ENCODE measurements around the gene NOP14.

NOP14 gene

GRCh38 chr4:2915789-2916188, 47.4 kb downstream of the NOP14 start:
- DNase-seq (ENCODE audit: low read depth in 1 of 2, low spot score in 1 of 2): no peak

DNA sequence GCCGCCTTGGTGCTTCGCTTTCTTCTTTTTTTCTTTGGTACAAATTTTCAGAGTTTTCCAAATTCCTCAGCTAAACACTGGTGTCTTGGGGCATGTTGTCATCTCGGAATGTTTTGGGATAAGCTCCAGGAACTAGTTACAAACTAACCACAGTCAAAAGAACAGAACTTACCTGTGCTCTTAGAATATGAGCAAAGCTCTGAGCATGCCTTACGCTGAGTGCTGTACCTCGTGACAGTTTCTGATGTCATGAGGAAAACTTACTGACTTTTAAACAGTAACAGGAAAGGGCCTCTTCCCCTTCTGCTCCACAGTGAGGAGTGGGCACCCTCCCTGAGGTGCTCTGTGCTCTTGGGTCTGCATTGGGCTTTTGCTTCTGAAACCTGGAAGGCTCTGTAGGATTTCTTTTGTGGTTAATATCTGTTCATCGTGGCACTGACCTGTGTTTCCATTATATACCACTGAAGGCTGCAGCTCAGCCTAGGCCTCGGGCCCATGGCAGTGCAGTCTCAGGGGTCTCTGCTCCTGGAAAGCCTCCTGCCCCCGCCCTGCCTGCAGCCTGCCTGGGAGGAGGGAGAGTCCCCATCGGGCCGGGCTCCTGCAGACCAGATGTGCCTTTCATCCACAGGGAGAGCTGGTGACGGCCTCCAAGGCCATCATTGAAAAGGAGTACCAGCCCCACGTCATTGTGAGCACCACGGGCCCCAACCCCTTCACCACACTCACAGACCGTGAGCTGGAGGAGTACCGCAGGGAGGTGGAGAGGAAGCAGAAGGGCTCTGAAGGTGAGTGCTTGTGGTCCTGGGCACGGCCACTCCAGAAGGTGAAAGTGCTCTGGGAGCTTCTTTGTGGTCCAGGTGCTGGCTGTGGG, 48.7 kb downstream of the NOP14 start:
- no peak for DNase-seq (ENCODE audit: low read depth in 1 of 2, low spot score in 1 of 2)

DNA sequence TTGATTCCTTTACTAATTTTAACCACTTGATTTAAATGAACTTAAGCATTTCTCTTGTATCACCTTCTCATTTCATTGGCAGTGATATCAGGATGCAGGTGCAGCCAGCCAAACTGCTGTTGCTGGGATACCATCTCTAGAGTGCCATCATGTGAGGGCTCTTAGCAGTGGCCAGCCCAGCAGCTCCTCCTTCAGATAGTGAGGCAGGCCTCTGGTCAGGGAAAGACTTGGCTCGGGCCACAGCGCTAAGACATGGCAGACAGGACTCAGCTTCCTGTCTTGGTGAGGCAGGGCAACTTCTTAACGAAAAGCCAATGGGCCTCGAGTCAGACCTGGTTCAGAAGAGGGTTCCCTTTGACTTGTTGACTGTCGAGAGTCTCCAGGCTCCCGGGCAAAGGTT, 50.0 kb downstream of the NOP14 start:
- no peak for DNase-seq (ENCODE audit: low read depth in 1 of 2, low spot score in 1 of 2)

DNA sequence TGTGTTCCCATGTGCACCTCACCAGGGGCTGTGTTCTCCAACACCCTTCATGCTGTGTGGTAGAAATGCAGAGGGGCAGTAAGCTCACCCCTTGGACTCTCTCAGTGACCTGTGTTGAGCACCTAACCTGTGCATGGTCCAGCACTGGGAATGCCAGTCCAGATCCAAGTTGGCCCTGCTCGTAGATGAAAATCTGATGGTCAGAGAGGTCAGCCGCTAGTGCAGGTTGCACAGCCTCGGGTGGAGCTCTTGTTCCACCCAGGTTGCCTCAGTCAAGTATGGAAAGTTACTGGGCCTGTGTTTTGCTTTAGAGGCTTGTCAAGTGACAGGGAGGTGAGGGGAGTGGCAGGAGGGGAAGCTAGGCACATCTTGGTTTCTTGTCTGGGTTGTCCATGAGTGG, 51.3 kb downstream of the NOP14 start:
- no peak for DNase-seq (ENCODE audit: low read depth in 1 of 2, low spot score in 1 of 2)

GRCh38 chr4:2910409-2910808, 52.8 kb downstream of the NOP14 start:
- DNase-seq (ENCODE audit: low read depth in 1 of 2, low spot score in 1 of 2): no peak

DNA sequence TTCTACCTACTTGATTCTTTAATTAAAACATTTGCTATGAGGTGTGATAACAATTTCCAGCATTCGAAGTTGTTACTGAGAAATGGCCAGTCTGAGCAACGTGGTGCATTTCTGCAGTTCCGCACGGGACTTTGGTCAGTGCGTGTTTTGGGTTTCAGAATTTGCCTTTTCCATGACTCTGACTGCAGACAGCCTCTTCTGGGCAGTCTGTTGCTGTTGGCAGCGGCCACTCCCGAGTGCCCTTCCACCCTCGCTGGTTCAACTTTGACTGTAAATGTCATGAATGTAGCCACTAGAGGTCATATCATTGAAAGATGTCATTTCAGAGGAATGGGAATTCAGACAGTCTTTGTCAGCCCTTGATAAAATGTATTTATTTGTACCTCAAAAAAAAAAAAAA, 53.6 kb downstream of the NOP14 start:
- DNase-seq (ENCODE audit: low read depth in 1 of 2, low spot score in 1 of 2): no peak

DNA sequence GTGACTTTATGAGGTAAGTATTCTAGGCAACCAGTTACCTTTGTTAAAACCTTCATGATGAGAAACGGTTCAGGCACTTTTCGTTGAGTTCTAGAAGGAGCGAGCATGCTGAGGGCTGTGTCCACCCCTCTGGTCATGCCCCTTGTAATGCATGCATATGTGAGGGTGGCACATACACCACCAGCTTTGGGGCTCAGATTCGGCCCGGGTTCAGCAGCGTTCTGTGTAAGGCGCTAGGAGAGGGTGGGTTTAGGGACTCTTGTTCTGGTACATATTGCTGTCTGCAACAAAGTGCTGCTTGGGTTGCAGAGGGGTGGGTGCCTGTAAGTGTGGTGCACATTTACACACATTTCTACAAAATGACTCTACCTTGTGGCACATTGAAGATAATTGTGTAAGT, 54.5 kb downstream of the NOP14 start:
- DNase-seq (ENCODE audit: low read depth in 1 of 2, low spot score in 1 of 2): no peak

- no peak for DNase-seq (ENCODE audit: low read depth in 1 of 2, low spot score in 1 of 2)
Observed at GRCh38 chr4:2907706-2908293, 55.4 kb downstream of the NOP14 start.

DNA sequence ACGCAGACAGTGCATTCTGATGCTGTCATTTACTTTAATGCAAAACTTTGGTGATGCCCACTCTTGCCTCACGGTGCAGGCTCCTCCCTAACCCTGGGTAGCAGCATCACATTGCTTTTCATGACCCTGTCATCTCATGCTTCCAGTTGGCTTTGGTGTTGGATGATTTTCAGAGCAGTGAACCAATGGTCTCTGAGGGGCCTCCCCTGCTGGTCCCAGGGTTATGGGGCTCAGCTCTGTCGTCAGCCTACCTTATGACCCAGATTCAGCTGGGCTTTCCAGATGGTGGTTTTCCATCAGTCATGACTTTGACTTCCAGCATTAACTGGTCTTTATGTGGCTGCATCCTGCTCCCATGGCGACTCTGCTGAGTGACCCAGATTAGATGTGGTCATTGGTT, 56.0 kb downstream of the NOP14 start:
- no peak for DNase-seq (ENCODE audit: low read depth in 1 of 2, low spot score in 1 of 2)

DNA sequence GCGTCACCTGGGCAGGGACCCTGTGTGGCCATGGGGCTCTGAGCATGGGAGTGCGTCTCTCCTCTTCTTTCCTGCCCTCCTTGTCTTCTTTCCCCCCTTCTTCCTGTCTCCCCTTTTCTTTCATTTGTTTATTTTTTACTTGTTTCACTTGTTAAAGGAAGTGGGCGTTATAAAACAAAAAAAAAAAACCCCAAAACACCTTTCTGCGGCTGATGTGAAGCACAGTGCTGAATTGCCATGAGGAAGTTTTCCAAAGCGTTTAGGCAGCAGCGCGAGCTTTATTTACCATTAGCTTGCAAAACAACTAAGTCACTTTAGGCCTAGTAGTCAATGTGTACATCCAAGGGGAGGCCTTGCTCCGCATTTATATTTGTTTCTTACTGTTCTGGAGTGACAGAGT, 57.0 kb downstream of the NOP14 start:
- DNase-seq (ENCODE audit: low read depth in 1 of 2, low spot score in 1 of 2): no peak

GRCh38 chr4:2905544-2905943, 57.7 kb downstream of the NOP14 start:
- no peak for DNase-seq (ENCODE audit: low read depth in 1 of 2, low spot score in 1 of 2)

DNA sequence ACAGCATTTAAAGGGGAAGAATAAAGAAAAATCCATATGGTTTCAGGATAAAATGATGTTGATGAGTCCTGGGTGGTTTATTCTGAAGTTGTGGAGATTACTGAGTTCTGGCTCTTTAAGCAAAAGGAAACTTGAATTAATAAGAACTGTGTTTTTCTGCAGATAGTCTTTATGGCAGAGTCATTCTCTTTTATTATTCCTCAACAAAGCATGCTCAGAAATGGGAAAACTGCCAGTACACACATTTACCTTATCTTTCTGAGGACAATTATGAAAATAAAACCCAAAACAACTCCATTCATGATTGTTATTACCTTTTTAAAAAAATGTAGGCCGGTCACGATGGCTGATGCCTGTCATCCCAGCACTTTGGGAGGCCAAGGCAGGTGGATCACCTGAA, 61.1 kb downstream of the NOP14 start:
- DNase-seq (ENCODE audit: low read depth in 1 of 2, low spot score in 1 of 2): no peak

DNA sequence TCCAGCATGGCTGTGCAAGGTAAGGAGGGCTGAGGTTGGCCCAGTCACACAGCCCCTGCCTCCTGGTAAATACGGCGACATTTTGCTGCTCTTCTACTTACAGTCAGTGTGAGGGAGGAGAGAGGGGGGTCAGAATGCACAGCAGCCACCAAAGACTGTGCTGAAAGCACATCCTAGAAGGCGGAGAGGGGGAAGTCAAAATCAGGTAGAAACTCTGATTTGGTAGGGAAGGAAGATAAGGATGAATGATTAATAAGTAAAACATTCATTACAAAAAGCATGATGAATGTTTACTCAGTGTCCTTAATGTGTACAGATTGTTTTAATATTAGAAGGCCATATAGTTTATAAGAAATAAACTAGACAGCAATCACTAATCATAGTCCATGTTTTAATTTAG, 62.0 kb downstream of the NOP14 start:
- DNase-seq (ENCODE audit: low read depth in 1 of 2, low spot score in 1 of 2): no peak

GRCh38 chr4:2900741-2901140, 62.5 kb downstream of the NOP14 start:
- no peak for DNase-seq (ENCODE audit: low read depth in 1 of 2, low spot score in 1 of 2)

GRCh38 chr4:2898001-2898400, 65.2 kb downstream of the NOP14 start:
- no peak for DNase-seq (ENCODE audit: low read depth in 1 of 2, low spot score in 1 of 2)

- DNase-seq (ENCODE audit: low read depth in 1 of 2, low spot score in 1 of 2): no peak
Observed at GRCh38 chr4:2893772-2894171, 69.4 kb downstream of the NOP14 start.

- DNase-seq (ENCODE audit: low read depth in 1 of 2, low spot score in 1 of 2): no peak
Observed at GRCh38 chr4:2891294-2891693, 71.9 kb downstream of the NOP14 start.

DNA sequence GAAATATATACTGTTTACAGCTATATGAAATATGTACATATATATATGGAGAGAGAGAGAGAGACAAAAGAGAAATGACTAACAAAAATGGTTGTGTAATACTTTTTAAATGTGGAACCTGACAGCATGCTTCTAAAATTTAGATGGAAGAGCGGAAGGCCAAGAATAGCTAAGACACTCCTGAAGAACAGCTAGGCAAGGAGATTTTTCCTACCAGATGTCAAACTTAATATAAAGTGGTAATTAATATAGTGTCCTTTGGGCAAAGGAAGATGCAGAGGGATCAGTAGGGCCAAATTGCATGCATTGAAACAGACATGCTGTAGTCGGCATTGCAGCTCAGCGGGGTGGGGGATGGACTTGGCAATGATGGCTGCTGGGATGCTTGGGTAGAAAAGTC, 74.3 kb downstream of the NOP14 start:
- DNase-seq (ENCODE audit: low read depth in 1 of 2, low spot score in 1 of 2): no peak
